Parathyroid adenoma (tissue), 2 donors: ENCODE data around the gene CDX1.

Experiments used
- H2AFZ ChIP-seq: fragments of 300-600 bp; sonication (generic); one replicate; pipeline ENCODE4 v1.7.0; 2017; ENCODE audit warnings: antibody characterized with exemption, mild to moderate bottlenecking
- H3K27ac ChIP-seq: fragments of 300-600 bp; sonication (generic); one replicate; pipeline ENCODE4 v1.7.0; 2017
- H3K27me3 ChIP-seq: fragments of 300-600 bp; sonication (generic); one replicate; pipeline ENCODE4 v1.7.0; 2017; ENCODE audit warnings: low read length; ENCODE audit not compliant: control insufficient read depth, insufficient read depth
- H3K36me3 ChIP-seq: fragments of 300-600 bp; sonication (generic); one replicate; pipeline ENCODE4 v1.7.0; 2017; ENCODE audit warnings: low read length; ENCODE audit not compliant: control insufficient read depth, insufficient read depth
- H3K4me1 ChIP-seq: fragments of 300-600 bp; sonication (generic); one replicate; pipeline ENCODE4 v1.7.0; 2017; ENCODE audit warnings: control low read depth
- H3K4me2 ChIP-seq: fragments of 300-600 bp; sonication (generic); one replicate; pipeline ENCODE4 v1.7.0; 2017; ENCODE audit warnings: low read length
- H3K4me3 ChIP-seq: fragments of 300-600 bp; sonication (generic); one replicate; pipeline ENCODE4 v1.7.0; 2017; ENCODE audit warnings: low read depth, low read length
- H3K79me2 ChIP-seq: fragments of 300-600 bp; sonication (generic); one replicate; pipeline ENCODE4 v1.7.0; 2017; ENCODE audit warnings: control low read depth
- H3K9ac ChIP-seq: fragments of 300-600 bp; sonication (generic); one replicate; pipeline ENCODE4 v1.7.0; 2017; ENCODE audit warnings: mild to moderate bottlenecking
- H3K9me3 ChIP-seq: fragments of 300-600 bp; sonication (generic); one replicate; pipeline ENCODE4 v1.7.0; 2017; ENCODE audit warnings: low read length; ENCODE audit not compliant: control insufficient read depth
- TF ChIP-seq, protein P1 (sequence below): fragments of 300-600 bp; sonication (generic); IDR thresholded peaks from one replicate; pipeline ENCODE4 v1.7.0; 2017; ENCODE audit warnings: antibody characterized with exemption, mild to moderate bottlenecking
- donor health status: primary hyperparathyroidism.

CDX1 gene

DNA sequence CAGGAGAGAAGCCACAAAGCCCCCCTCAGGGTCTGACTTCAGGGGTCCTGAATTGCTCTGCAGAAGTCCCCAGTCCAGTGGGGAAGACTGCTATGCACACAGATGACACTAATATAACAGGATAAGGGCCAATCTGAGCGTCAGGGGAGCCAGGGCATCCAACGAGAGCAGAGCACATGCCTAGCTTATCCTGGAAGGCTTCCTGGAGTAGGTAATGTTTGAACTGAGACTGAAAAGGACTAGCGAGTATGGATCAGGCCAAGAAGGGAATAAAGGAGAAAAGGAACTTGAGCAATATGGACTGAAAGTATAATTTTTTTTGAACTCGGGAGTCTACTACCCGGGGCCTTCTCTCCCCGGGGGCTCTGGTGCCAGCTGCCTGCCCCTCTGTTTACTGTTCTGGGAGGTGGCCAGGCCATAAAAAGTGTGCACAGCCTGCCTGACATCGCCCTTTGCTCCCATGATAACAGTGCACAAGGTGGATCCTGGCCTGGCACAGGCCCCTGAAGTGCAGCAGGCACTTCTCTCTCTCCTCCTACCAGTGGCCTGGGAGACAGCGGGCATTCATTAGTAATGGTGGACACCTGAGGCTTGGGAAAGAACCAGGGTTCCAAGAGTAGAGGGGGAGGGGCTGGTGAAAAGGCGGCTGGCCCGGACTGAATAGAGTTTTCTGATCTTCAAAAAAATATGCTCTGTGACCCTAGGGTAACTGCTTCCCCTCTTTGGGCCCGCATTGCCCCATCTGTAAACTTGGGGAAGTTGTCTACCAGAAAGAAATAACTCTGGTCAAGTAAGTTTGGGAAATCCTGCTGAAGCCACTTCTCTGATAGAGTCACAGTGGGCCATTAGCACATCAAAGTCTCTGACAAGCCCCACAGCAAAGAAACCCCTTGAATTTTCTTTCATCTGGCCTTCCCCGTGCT, 18.7 kb downstream of the CDX1 start:
- H2AFZ ChIP-seq, result no peak overlapping the region
- no peaks in the 10 kb centered on the region for H3K36me3 ChIP-seq
- H3K27me3 ChIP-seq, result peaks cover 9% of the 10 kb centered on the region
- H3K9ac ChIP-seq, result no peak overlapping the region
- H3K4me1 ChIP-seq, result peaks cover 3% of the 10 kb centered on the region
- H3K4me2 ChIP-seq, result no peak overlapping the region
- TF ChIP-seq, protein P1, sequence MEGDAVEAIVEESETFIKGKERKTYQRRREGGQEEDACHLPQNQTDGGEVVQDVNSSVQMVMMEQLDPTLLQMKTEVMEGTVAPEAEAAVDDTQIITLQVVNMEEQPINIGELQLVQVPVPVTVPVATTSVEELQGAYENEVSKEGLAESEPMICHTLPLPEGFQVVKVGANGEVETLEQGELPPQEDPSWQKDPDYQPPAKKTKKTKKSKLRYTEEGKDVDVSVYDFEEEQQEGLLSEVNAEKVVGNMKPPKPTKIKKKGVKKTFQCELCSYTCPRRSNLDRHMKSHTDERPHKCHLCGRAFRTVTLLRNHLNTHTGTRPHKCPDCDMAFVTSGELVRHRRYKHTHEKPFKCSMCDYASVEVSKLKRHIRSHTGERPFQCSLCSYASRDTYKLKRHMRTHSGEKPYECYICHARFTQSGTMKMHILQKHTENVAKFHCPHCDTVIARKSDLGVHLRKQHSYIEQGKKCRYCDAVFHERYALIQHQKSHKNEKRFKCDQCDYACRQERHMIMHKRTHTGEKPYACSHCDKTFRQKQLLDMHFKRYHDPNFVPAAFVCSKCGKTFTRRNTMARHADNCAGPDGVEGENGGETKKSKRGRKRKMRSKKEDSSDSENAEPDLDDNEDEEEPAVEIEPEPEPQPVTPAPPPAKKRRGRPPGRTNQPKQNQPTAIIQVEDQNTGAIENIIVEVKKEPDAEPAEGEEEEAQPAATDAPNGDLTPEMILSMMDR, result no peak
- no peaks in the 10 kb centered on the region for H3K79me2 ChIP-seq
- H3K4me3 ChIP-seq, result no peak overlapping the region
- H3K9me3 ChIP-seq, result no peaks in the 10 kb centered on the region
- H3K27ac ChIP-seq, result no peak overlapping the region

DNA sequence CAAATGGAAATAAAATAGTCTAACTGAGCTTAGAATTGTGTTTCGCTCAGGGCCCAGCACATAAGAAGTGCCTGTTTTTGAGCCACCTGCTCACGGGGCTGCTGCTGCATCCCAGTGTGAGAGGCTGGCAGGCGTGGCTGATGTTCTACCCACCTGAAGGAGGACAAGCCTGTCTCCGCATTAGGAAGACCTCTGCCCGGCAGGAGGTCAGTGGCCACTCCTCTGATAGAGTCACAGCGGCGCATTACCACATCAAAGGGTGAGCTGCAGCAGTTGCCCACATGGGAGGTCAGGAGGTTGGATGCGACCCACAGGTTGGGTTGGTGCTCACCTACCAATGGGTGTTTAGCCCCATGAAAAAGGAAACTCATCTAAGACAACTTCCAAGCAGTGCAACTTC, 19.6 kb downstream of the CDX1 start:
- Histone ChIP-seq H3K9ac (no peak overlapping the region), H3K27ac (no peak overlapping the region), H3K27me3 (peaks cover 10% of the 10 kb centered on the region)

DNA sequence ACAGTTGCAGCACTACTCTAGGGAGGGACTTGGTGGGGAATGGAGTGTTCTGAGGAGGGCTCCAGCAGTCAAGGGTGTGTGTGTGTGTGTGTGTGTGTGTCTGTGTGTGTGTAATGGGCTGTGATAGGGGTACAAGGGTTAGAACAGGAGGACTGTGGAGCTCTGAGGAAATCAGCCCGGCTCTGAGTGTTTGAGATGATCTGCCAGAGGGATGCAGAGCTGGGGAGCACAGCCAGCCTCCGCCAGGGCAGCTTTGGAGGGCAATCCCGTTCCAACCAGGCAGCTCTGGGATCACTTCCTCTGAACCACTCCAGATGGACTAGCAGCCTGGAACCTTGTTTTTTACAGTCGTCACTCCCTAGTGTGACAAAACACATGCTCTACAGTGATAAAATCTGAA, 20.3 kb downstream of the CDX1 start:
- no peaks in the 10 kb centered on the region for H3K36me3 ChIP-seq
- H2AFZ ChIP-seq, result no peak overlapping the region
- TF ChIP-seq, protein P1, result no peak
- no peaks in the 10 kb centered on the region for H3K79me2 ChIP-seq
- H3K9ac ChIP-seq, result no peak overlapping the region
- peaks cover 10% of the 10 kb centered on the region for H3K27me3 ChIP-seq
- H3K4me1 ChIP-seq, result peaks cover 3% of the 10 kb centered on the region
- H3K9me3 ChIP-seq, result no peaks in the 10 kb centered on the region
- H3K4me3 ChIP-seq, result no peak overlapping the region
- H3K4me2 ChIP-seq, result no peak overlapping the region
- no peak overlapping the region for H3K27ac ChIP-seq

More for the DNA sequence above, 19.6 kb downstream of the CDX1 start:
- Histone ChIP-seq H3K9me3 (no peaks in the 10 kb centered on the region), H2AFZ (no peak overlapping the region), H3K4me2 (no peak overlapping the region), H3K36me3 (no peaks in the 10 kb centered on the region), H3K4me1 (peaks cover 3% of the 10 kb centered on the region), H3K4me3 (no peak overlapping the region), H3K79me2 (no peaks in the 10 kb centered on the region)
- TF ChIP-seq, protein P1, result no peak

DNA sequence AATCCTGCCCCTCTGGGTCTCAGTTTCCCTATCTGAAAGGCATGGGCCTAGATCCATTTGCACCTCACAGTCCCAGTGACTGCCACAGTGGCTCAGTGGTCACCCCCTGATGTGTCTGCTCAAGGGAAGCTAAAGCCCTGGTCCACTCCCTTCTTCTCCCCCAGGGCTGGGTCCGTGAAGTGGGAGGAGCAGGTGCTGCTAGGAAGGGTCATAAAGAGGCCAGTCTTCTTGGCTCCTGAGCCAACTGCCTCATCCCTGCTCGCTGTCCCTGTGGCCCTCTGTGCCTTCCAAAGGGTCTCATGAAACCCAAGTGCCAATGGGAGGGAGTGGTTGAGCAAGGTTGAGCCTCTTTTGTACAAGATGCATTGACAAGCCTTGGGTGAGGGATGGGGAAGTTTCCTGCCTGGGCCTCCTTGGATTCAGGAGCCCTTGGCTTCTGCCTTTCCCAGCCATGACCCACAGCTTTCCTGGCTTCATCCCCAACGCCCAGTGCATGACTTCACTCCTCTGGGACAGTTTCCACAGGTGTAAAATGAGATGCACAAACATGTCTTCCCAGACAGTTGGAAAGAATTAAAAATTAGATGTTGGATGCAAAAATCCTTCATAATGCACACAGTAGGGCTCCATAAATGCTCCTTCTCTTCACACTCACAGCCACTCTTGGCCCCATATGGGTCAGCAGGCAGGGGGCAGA, 21.7 kb downstream of the CDX1 start:
- Histone ChIP-seq H3K4me3 (no peak overlapping the region), H3K79me2 (no peaks in the 10 kb centered on the region), H3K27ac (no peak overlapping the region), H3K36me3 (no peaks in the 10 kb centered on the region), H3K4me1 (peaks cover 3% of the 10 kb centered on the region), H2AFZ (no peak overlapping the region), H3K9me3 (no peaks in the 10 kb centered on the region), H3K4me2 (no peak overlapping the region), H3K9ac (no peak overlapping the region), H3K27me3 (peaks cover 10% of the 10 kb centered on the region)
- TF ChIP-seq, protein P1, result no peak
